GM12878 (cell line): ENCODE measurements around the gene COPZ1. TPM values are rescaled to one million over a fixed set of nuclear protein-coding genes. Genes with fewer than 3 reads are reported as not detected.

Experiments used
- CEBPZ ChIP-seq: fragments of 150-350 bp; IDR thresholded peaks from 2 replicates; pipeline ENCODE4 v1.6.1; 2016; ENCODE audit warnings: low read depth, low read length
- CTCF ChIP-seq, 3 experiments: IDR thresholded peaks in 2 of 3; conservative IDR thresholded peaks in 1 of 3; 2 replicates each; pipeline ENCODE4 v1.5.1; 2011; ENCODE audit warnings: low read depth in 3 of 3, low read length in 3 of 3, mild to moderate bottlenecking in 3 of 3, control low read depth in 2 of 3, moderate library complexity in 2 of 3, inconsistent platforms in 1 of 3, mixed read lengths in 1 of 3; ENCODE audit not compliant: control insufficient read depth in 2 of 3, insufficient read depth in 1 of 3; ENCODE audit errors: extremely low read depth in 1 of 3
- FOXM1 ChIP-seq: IDR thresholded peaks from 2 replicates; pipeline ENCODE4 v1.6.1; 2012; ENCODE audit warnings: low read depth, mild to moderate bottlenecking, inconsistent platforms, low read length, moderate library complexity
- HDAC2 ChIP-seq: fragments of 200-600 bp; sonication (generic); IDR thresholded peaks from 2 replicates; pipeline ENCODE4 v1.6.1; 2017
- HDGF ChIP-seq: fragments of 450-650 bp; IDR thresholded peaks from 2 replicates; pipeline ENCODE4 v1.6.1; 2016; ENCODE audit warnings: antibody characterized with exemption
- NR2C2 ChIP-seq: IDR thresholded peaks from 2 replicates; pipeline ENCODE4 v1.6.1; 2011; ENCODE audit warnings: borderline replicate concordance, low read depth; ENCODE audit not compliant: control insufficient read depth, insufficient read length
- PAX8 ChIP-seq: fragments of 450-650 bp; IDR thresholded peaks from 2 replicates; pipeline ENCODE4 v1.6.1; 2017; ENCODE audit warnings: mild to moderate bottlenecking, moderate library complexity
- RUNX3 ChIP-seq: IDR thresholded peaks from 2 replicates; pipeline ENCODE4 v1.6.1; 2012; ENCODE audit warnings: low read length, inconsistent platforms
- SIN3A ChIP-seq: IDR thresholded peaks from 2 replicates; pipeline ENCODE4 v1.6.1; 2012; ENCODE audit warnings: low read depth, low read length, improper control_type of control experiment
- TCF7 ChIP-seq: IDR thresholded peaks from 2 replicates; pipeline ENCODE4 v1.6.1; 2014; ENCODE audit warnings: antibody characterized with exemption, borderline replicate concordance
- WRNIP1 ChIP-seq: IDR thresholded peaks from 2 replicates; pipeline ENCODE4 v1.6.1; 2011; ENCODE audit warnings: low read depth, low read length, improper control_type of control experiment, borderline replicate concordance
- YY1 ChIP-seq: IDR thresholded peaks from 2 replicates; pipeline ENCODE4 v1.6.1; 2011; ENCODE audit warnings: low read depth, mild to moderate bottlenecking, low read length
- ZNF24 ChIP-seq: fragments of 450-650 bp; IDR thresholded peaks from 2 replicates; pipeline ENCODE4 v1.6.1; 2017; ENCODE audit warnings: antibody characterized with exemption, mild to moderate bottlenecking
- ZSCAN29 ChIP-seq: fragments of 450-650 bp; IDR thresholded peaks from 2 replicates; pipeline ENCODE4 v1.6.1; 2017; ENCODE audit warnings: mild to moderate bottlenecking, moderate library complexity
- polyA plus RNA-seq, 11 experiments: library from polyadenylated mRNA; depleted of rRNA in 4 of 11; unstranded in 6 of 11; stranded (reverse) in 5 of 11; fragments of >200 nt; fragmentation: Nextera tagmentation in 4 of 11; fragmentation: Illumina TruSeq in 1 of 11; extraction: Ambion mirVana in 4 of 11; extraction: Trizol in 1 of 11; gene quantifications; 1 replicate in 1 of 11; 2 replicates in 10 of 11; pipeline versions ENCODE4 v1.2.1 to v1.2.3, GENCODE V29; 2011 to 2016; ENCODE audit warnings: inconsistent platforms in 2 of 11, missing spikeins in 2 of 11, low read depth in 1 of 11
- total RNA-seq, 4 experiments: library from RNA; depleted of rRNA in 3 of 4; stranded (reverse); fragments of >200 nt in 3 of 4; fragmentation: Illumina TruSeq in 1 of 4; extraction: Trizol in 1 of 4; gene quantifications; 2 replicates each; pipeline versions ENCODE4 v1.2.1 to v1.2.3, GENCODE V29; 2013 to 2021
- TF ChIP-seq, protein P1 (sequence below): fragments of 450-650 bp; formaldehyde crosslinking; IDR thresholded peaks from 2 replicates; pipeline ENCODE4 v1.5.0; 2022; ENCODE audit warnings: mild to moderate bottlenecking, missing genetic modification characterization
- TF ChIP-seq, protein P2 (sequence below): fragments of 450-650 bp; IDR thresholded peaks from 2 replicates; pipeline ENCODE4 v1.6.1; 2018; ENCODE audit warnings: mild to moderate bottlenecking, low read depth, moderate library complexity; ENCODE audit not compliant: partially characterized antibody

Gene COPZ1
- total and polyA plus RNA-seq, 10 of the 15 experiments (the other 5 are each of a cell fraction or from before 2014, with no cell fraction given) = 112 to 378 (median 184) TPM

GRCh38 chr12:54398995-54399793 lies 74.3 kb downstream of the COPZ1 start (continued):
- peak; percentile 98 to 99 (median 99) for TF ChIP-seq CTCF (IDR thresholded peaks at IDR 0.05 in 2 of 3, conservative IDR thresholded peaks at IDR 0.05 in 1 of 3; ENCODE audit: control insufficient read depth in 2 of 3, extremely low read depth in 1 of 3, insufficient read depth in 1 of 3, low read depth in 3 of 3, low read length in 3 of 3)
- no peak for TF ChIP-seq HDAC2
- peak; percentile 67; the same call in 1 of the 2 replicates for TF ChIP-seq YY1
- TF ChIP-seq WRNIP1 = 0 out of 2 replicates have a peak, but pooled peaks have one; percentile 54
- TF ChIP-seq PAX8 = no peak
- TF ChIP-seq CEBPZ = no peak
- TF ChIP-seq ZNF24 = no peak
- TF ChIP-seq FOXM1 = no peak
- TF ChIP-seq RUNX3 = no peak
- TF ChIP-seq ZSCAN29 = no peak
- no peak for TF ChIP-seq SIN3A
- TF ChIP-seq HDGF = peak; percentile 60
- TF ChIP-seq TCF7 = no peak
- TF ChIP-seq, protein P1, sequence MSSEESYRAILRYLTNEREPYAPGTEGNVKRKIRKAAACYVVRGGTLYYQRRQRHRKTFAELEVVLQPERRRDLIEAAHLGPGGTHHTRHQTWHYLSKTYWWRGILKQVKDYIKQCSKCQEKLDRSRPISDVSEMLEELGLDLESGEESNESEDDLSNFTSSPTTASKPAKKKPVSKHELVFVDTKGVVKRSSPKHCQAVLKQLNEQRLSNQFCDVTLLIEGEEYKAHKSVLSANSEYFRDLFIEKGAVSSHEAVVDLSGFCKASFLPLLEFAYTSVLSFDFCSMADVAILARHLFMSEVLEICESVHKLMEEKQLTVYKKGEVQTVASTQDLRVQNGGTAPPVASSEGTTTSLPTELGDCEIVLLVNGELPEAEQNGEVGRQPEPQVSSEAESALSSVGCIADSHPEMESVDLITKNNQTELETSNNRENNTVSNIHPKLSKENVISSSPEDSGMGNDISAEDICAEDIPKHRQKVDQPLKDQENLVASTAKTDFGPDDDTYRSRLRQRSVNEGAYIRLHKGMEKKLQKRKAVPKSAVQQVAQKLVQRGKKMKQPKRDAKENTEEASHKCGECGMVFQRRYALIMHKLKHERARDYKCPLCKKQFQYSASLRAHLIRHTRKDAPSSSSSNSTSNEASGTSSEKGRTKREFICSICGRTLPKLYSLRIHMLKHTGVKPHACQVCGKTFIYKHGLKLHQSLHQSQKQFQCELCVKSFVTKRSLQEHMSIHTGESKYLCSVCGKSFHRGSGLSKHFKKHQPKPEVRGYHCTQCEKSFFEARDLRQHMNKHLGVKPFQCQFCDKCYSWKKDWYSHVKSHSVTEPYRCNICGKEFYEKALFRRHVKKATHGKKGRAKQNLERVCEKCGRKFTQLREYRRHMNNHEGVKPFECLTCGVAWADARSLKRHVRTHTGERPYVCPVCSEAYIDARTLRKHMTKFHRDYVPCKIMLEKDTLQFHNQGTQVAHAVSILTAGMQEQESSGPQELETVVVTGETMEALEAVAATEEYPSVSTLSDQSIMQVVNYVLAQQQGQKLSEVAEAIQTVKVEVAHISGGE = no peak
- TF ChIP-seq, protein P2, sequence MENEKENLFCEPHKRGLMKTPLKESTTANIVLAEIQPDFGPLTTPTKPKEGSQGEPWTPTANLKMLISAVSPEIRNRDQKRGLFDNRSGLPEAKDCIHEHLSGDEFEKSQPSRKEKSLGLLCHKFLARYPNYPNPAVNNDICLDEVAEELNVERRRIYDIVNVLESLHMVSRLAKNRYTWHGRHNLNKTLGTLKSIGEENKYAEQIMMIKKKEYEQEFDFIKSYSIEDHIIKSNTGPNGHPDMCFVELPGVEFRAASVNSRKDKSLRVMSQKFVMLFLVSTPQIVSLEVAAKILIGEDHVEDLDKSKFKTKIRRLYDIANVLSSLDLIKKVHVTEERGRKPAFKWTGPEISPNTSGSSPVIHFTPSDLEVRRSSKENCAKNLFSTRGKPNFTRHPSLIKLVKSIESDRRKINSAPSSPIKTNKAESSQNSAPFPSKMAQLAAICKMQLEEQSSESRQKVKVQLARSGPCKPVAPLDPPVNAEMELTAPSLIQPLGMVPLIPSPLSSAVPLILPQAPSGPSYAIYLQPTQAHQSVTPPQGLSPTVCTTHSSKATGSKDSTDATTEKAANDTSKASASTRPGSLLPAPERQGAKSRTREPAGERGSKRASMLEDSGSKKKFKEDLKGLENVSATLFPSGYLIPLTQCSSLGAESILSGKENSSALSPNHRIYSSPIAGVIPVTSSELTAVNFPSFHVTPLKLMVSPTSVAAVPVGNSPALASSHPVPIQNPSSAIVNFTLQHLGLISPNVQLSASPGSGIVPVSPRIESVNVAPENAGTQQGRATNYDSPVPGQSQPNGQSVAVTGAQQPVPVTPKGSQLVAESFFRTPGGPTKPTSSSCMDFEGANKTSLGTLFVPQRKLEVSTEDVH = no peak
- TF ChIP-seq NR2C2 = no peak
